Nephron progenitor cell (in vitro differentiated cells): ENCODE measurements around the gene GALNT10.

ENCODE experiments used
- DNase-seq: peaks from one replicate; pipeline ENCODE4 v3.0.0; 2021
- H3K27ac Mint-ChIP-seq: 2 replicates; pipeline ENCODE4 v1.8.0; 2021; ENCODE audit warnings: mild to moderate bottlenecking, moderate library complexity, mixed read lengths
- H3K27me3 Mint-ChIP-seq: 2 replicates; pipeline ENCODE4 v1.8.0; 2021; ENCODE audit warnings: mild to moderate bottlenecking, low read depth, mixed read lengths; ENCODE audit not compliant: poor library complexity
- H3K36me3 Mint-ChIP-seq: 2 replicates; pipeline ENCODE4 v1.8.0; 2021; ENCODE audit warnings: low read depth, mixed read lengths
- H3K4me1 Mint-ChIP-seq: 2 replicates; pipeline ENCODE4 v1.8.0; 2021; ENCODE audit warnings: mixed read lengths
- H3K4me3 Mint-ChIP-seq: 2 replicates; pipeline ENCODE4 v1.8.0; 2021; ENCODE audit warnings: mild to moderate bottlenecking, moderate library complexity, mixed read lengths
- H3K9me3 Mint-ChIP-seq: 2 replicates; pipeline ENCODE4 v1.8.0; 2021; ENCODE audit warnings: mild to moderate bottlenecking, moderate library complexity, mixed read lengths
- TF ChIP-seq, protein P1 (sequence below): fragments of 200-600 bp; sonication (generic); IDR thresholded peaks from 2 replicates; pipeline ENCODE4 v1.5.0; 2021; ENCODE audit warnings: antibody characterized with exemption

The GALNT10 gene

DNA sequence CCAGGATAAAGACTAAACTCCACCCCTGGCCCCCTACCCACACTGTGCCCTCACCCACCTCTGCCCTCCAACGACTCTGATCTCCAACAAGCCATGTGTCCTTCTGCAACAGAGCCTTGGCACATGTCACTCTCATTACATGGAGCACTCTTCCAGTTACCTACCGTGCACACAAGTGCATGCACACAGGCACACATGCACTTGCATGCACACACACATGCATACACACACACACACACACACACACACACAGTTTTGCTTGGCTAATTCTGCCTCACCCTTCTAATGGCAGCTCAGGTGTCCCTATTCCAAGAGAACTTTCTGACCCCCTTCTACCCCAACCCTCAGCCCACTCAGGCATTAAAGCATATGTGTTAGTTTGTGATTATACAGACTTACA lies 19.6 kb downstream of the GALNT10 start:
- H3K4me3 Mint-ChIP-seq, result no peak overlapping the region
- H3K27ac Mint-ChIP-seq, result no peak overlapping the region
- TF ChIP-seq, protein P1, sequence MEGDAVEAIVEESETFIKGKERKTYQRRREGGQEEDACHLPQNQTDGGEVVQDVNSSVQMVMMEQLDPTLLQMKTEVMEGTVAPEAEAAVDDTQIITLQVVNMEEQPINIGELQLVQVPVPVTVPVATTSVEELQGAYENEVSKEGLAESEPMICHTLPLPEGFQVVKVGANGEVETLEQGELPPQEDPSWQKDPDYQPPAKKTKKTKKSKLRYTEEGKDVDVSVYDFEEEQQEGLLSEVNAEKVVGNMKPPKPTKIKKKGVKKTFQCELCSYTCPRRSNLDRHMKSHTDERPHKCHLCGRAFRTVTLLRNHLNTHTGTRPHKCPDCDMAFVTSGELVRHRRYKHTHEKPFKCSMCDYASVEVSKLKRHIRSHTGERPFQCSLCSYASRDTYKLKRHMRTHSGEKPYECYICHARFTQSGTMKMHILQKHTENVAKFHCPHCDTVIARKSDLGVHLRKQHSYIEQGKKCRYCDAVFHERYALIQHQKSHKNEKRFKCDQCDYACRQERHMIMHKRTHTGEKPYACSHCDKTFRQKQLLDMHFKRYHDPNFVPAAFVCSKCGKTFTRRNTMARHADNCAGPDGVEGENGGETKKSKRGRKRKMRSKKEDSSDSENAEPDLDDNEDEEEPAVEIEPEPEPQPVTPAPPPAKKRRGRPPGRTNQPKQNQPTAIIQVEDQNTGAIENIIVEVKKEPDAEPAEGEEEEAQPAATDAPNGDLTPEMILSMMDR, result no peak
- peaks cover 18% of the 10 kb centered on the region for H3K9me3 Mint-ChIP-seq
- H3K4me1 Mint-ChIP-seq, result peaks cover 7% of the 10 kb centered on the region
- peaks cover 44% of the 10 kb centered on the region for H3K36me3 Mint-ChIP-seq
- H3K27me3 Mint-ChIP-seq, result peaks cover 3% of the 10 kb centered on the region
- no peak for DNase-seq

DNA sequence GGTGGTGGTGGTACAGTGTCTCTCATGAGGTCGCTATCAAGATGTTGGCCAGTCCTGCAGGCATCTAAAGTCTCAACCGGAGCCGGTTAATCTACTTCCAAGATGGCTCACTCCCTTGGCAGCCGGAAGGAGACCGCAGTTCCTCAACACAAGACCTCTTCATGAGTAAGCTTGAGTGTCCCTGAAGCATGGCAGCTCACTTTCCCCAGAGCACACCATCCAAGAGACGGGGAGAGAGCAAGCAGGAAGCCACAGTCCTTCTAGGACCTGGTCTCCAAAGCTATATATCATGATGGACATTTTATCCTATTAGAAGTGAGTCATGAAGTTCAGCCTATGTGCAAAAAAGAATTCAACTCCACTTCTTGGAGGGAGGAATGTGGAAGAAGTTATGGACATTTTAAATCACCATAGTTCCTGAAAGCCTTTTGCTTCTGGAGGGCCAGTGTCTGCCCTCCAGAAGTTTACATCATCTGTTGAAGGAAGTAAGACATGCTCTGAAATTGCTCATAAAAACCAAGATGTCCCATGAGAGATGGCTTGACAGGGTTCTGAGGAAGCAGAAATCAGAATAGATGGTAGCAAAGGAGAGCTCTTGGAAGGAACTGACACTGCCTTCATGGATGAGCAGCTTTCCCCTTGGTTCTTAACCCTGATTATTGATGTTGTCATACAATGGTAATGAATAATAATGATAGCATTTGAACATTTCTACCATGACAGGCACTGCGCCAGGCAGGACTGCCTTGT lies 21.3 kb downstream of the GALNT10 start:
- Mint-ChIP-seq H3K4me1 (peaks cover 2% of the 10 kb centered on the region), H3K27ac (no peak overlapping the region), H3K36me3 (peaks cover 43% of the 10 kb centered on the region), H3K9me3 (peaks cover 18% of the 10 kb centered on the region), H3K4me3 (no peak overlapping the region), H3K27me3 (peaks cover 3% of the 10 kb centered on the region)
- DNase-seq, result no peak
- TF ChIP-seq, protein P1, result no peak

GRCh38 chr5:154213592-154213991 lies 23.1 kb downstream of the GALNT10 start:
- H3K36me3 Mint-ChIP-seq, result peaks cover 34% of the 10 kb centered on the region
- peaks cover 5% of the 10 kb centered on the region for H3K27me3 Mint-ChIP-seq
- peaks cover 20% of the 10 kb centered on the region for H3K4me1 Mint-ChIP-seq
- no peak for DNase-seq
- TF ChIP-seq, protein P1, result no peak
- peaks cover 15% of the 10 kb centered on the region for H3K9me3 Mint-ChIP-seq
- no peak overlapping the region for H3K27ac Mint-ChIP-seq
- no peak overlapping the region for H3K4me3 Mint-ChIP-seq

DNA sequence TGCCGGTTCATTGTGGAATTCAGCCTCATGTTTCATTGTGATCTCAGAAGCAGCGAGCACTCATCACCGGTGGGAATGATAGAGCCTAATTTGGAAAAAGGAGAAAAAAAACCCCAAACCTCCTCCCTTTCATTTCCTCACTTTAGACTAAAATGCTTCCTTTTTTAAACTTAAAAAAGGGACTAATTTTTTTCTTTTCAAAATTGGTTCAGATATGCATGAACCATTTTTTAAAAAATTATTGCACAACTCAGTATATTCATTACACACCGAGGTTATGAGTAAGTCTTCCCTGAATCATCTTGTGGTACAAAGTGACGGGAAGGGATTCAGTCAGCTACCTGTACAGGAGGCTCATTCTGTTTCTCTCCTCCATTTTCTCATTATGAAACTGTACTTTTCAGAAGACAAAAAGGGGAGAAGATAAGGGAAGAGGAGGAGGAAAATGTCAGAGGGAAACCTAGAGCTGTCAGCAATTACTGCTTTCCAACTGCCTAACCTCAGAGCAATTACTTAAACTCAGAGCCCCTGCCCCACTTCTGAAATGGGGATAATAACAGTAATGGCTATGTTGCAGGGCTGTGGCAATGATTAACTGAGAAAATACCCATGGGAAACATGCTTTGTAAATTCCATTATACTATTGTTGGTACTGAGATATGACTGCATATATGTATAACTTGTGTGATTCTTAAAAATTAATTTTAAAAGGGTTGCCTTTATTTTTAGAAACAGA lies 24.0 kb downstream of the GALNT10 start:
- Mint-ChIP-seq H3K4me1 (peaks cover 28% of the 10 kb centered on the region), H3K27ac (no peak overlapping the region), H3K4me3 (no peak overlapping the region), H3K36me3 (peaks cover 25% of the 10 kb centered on the region), H3K27me3 (peaks cover 5% of the 10 kb centered on the region), H3K9me3 (peaks cover 5% of the 10 kb centered on the region)
- TF ChIP-seq, protein P1, result no peak
- DNase-seq, result no peak

DNA sequence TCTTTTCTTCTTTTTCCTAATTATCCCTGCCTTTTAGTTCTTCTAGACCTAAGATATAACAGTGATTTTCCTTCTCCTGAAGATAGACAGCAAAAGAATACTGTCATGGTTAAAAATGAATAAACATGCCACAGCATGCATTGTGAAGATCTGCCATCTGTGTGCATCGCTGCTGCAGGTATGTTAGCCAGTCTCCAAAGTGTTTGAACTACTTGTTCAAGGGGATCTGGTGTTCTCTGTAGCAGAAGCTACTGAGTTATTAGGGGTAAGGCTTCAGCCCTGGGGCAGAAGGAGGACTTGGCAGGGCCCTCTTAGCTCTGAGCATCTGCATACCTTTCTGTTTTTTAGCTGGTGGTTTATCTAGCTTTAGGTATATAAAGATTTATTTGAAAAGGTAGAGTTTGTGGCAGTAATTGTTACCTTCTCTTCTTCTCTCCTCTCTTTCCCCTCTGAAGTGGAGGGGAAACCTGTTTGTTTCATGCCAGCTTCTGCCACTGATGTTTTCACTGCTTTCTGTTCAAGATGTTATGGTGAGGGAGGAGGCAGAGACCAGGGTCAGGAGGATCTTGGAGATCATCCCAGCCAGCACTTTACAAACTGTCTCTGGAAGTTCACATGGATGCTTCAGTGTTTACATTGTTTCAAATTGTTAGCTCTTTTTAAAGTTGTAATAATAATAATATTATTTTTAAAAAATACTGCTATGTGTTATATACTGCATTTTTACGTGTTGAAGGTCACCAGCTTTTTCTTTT lies 25.2 kb downstream of the GALNT10 start:
- peaks cover 39% of the 10 kb centered on the region for H3K4me1 Mint-ChIP-seq
- TF ChIP-seq, protein P1, result no peak

More for the DNA sequence above, 25.2 kb downstream of the GALNT10 start:
- peaks cover 20% of the 10 kb centered on the region for H3K36me3 Mint-ChIP-seq
- no peak overlapping the region for H3K4me3 Mint-ChIP-seq
- no peak for DNase-seq
- no peaks in the 10 kb centered on the region for H3K9me3 Mint-ChIP-seq
- H3K27ac Mint-ChIP-seq, result no peak overlapping the region
- peaks cover 10% of the 10 kb centered on the region for H3K27me3 Mint-ChIP-seq
